Adipocyte (in vitro differentiated cells): ENCODE measurements around the gene CFAP70.
A peak's percentile ranks its signal among the peaks of the same experiment; 100 is the strongest.
"Not testable (repeated sequence)": the region's sequence is repeated elsewhere in the genome, so short reads cannot be mapped to it uniquely, and the experiment has no call there.

Experiments
- DNase-seq: peaks from one replicate; pipeline ENCODE4 v3.0.0-alpha.2; 2015; ENCODE audit warnings: low read depth
- H3K27me3 ChIP-seq: replicated peaks from 2 replicates; pipeline ENCODE4 v1.7.0; 2013; ENCODE audit warnings: mild to moderate bottlenecking, low read length, moderate library complexity; ENCODE audit not compliant: control insufficient read depth, insufficient read depth
- H3K36me3 ChIP-seq: 2 replicates; pipeline ENCODE4 v1.7.0; 2013; ENCODE audit warnings: low read length, mild to moderate bottlenecking, moderate library complexity; ENCODE audit not compliant: control insufficient read depth, insufficient read depth, severe bottlenecking
- H3K4me1 ChIP-seq: 2 replicates; pipeline ENCODE4 v1.7.0; 2013; ENCODE audit warnings: mild to moderate bottlenecking, low read length, moderate library complexity; ENCODE audit not compliant: control insufficient read depth, insufficient read depth
- H3K4me3 ChIP-seq: 2 replicates; pipeline ENCODE4 v1.7.0; 2013; ENCODE audit warnings: mild to moderate bottlenecking, low read length, moderate library complexity
- H3K9ac ChIP-seq: 2 replicates; pipeline ENCODE4 v1.7.0; 2013; ENCODE audit warnings: mild to moderate bottlenecking, low read length, moderate library complexity
- H3K9me3 ChIP-seq: 2 replicates; pipeline ENCODE4 v1.7.0; 2013; ENCODE audit warnings: mild to moderate bottlenecking, low read length, moderate library complexity; ENCODE audit not compliant: control insufficient read depth

Gene CFAP70

DNA sequence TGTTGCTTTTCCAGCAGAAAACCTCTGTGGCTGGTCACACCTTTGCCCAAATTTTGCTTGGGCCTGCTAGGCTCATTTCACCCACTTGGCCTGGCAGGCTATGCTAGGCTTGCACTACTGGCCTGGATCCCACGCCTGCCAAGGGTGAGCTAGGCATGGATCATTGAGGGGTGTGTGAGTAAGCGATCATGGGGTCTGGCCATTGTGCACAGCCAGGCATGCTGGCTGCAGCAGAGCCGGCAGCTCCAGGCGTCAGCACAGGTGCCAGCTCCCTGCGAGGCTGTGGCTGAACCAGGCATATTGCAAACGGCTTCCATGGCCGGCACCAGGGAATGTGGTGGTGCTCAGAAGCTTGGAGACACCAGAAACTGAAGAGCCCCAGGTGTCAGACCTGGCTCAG lies 19.2 kb downstream of the CFAP70 start:
- Histone ChIP-seq H3K4me1 (peaks cover 14% of the 10 kb centered on the region), H3K9me3 (no peaks in the 10 kb centered on the region), H3K27me3 (no peaks in the 10 kb centered on the region), H3K4me3 (no peak overlapping the region), H3K9ac (peak overlapping the region; percentile 16), H3K36me3 (no peaks in the 10 kb centered on the region)
- no peak for DNase-seq

DNA sequence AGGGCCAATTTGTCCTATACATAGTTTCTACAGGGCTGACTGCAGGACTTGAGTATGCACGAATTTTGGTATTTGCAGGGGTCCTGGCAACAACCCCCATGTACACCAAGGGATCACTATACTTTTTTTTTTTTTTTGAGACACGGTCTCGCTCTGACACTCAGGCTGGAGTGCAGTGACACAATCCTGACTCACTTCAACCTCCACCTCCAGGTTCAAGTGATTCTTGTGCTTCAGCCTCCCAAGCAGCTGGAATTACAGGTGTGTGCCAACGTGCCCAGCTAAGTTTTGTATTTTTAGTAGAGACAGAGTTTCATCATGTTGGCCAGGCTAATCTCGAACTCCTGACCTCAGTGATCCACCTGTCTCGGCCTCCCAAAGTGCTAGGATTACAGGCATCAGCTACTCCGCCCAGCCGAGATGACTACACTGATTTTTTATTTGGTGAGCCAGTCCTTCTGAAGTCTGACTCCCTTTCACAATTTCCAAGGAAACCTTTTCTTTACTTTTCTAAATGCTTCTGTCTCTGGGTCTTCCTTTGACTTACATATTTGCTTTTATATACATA lies 19.8 kb downstream of the CFAP70 start:
- peak overlapping the region; percentile 28 for H3K9ac ChIP-seq
- H3K4me1 ChIP-seq, result peaks cover 14% of the 10 kb centered on the region
- no peak overlapping the region for H3K4me3 ChIP-seq
- H3K36me3 ChIP-seq, result no peaks in the 10 kb centered on the region
- no peaks in the 10 kb centered on the region for H3K27me3 ChIP-seq
- no peaks in the 10 kb centered on the region for H3K9me3 ChIP-seq
- DNase-seq, result no peak

DNA sequence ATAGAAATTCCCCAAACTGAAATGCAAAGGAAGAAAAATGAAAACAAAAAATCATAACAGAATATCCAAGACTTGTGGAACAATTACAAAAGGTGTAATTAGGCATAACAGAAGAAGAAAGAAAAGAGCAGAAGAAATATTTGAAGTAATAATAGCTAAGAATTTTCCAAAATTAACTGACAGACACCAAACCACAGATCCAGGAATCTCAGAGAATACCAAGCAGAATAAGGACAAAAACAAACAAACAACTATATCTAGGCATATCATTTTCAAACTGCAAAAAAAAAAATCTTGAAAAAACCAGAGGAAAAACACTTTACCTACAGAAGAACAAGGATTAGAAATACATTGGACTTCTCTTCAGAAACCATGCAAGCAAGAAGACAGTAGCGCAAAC lies 25.5 kb downstream of the CFAP70 start:
- Histone ChIP-seq H3K4me3 (no peak overlapping the region), H3K27me3 (no peaks in the 10 kb centered on the region), H3K9me3 (no peaks in the 10 kb centered on the region), H3K9ac (no peak overlapping the region), H3K36me3 (no peaks in the 10 kb centered on the region), H3K4me1 (no peaks in the 10 kb centered on the region)
- DNase-seq, result no peak

DNA sequence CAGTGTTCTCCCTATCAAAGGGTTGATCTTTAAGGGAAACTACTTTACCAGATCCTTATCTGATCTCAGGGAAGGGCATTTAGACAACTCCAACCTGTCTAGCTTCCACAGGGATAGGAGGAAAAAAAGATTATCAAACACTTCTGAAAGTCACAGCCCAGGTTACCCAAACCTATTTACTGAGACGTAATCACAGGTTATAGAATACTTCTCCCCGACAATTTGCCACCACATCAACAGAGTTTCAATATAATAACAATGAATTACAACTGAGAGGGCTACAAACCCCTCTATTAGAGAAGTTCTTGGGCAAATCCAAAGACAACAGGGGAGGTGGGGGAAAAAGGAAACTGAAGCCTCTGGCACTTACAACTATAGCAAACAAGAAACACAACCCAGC lies 26.3 kb downstream of the CFAP70 start:
- Histone ChIP-seq H3K4me1 (no peaks in the 10 kb centered on the region), H3K4me3 (no peak overlapping the region), H3K9ac (no peak overlapping the region), H3K36me3 (no peaks in the 10 kb centered on the region), H3K9me3 (no peaks in the 10 kb centered on the region), H3K27me3 (no peaks in the 10 kb centered on the region)
- DNase-seq, result no peak

DNA sequence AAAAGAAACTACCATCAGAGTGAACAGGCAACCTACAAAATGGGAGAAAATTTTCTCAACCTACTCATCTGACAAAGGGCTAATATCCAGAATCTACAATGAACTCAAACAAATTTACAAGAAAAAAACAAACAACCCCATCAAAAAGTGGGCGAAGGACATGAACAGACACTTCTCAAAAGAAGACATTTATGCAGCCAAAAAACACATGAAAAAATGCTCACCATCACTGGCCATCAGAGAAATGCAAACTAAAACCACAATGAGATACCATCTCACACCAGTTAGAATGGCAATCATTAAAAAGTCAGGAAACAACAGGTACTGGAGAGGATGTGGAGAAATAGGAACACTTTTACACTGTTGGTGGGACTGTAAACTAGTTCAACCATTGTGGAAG lies 30.1 kb downstream of the CFAP70 start:
- H3K9me3 ChIP-seq, DNase-seq: not testable (repeated sequence)

DNA sequence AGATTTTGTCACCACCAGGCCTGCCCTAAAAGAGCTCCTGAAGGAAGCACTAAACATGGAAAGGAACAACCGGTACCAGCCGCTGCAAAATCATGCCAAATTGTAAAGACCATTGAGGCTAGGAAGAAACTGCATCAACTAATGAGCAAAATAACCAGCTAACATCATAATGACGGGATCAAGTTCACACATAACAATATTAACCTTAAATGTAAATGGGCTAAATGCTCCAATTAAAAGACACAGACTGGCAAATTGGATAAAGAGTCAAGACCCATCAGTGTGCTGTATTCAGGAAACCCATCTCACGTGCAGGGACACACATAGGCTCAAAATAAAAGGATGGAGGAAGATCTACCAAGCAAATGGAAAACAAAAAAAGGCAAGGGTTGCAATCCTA lies 33.4 kb downstream of the CFAP70 start:
- H3K4me3 ChIP-seq, DNase-seq, H3K36me3 ChIP-seq, H3K9ac ChIP-seq, H3K27me3 ChIP-seq, H3K4me1 ChIP-seq, H3K9me3 ChIP-seq: not testable (repeated sequence)

More for the DNA sequence above, 30.1 kb downstream of the CFAP70 start:
- H3K27me3 ChIP-seq, H3K9ac ChIP-seq, H3K36me3 ChIP-seq, H3K4me1 ChIP-seq, H3K4me3 ChIP-seq: not testable (repeated sequence)

DNA sequence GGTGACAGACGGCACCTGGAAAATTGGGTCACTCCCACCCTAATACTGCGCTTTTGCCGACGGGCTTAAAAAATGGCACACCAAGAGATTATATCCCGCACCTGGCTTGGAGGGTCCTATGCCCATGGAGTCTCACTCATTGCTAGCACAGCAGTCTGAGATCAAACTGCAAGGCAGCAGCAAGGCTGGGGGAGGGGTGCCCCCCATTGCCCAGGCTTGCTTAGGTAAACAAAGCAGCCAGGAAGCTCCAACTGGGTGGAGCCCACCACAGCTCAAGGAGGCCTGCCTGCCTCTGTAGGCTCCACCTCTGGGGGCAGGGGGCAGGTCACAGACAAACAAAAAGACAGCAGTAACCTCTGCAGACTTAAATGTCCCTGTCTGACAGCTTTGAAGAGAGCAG lies 35.1 kb downstream of the CFAP70 start:
- not testable (repeated sequence) for H3K4me1 ChIP-seq, H3K36me3 ChIP-seq, H3K27me3 ChIP-seq, H3K4me3 ChIP-seq, DNase-seq, H3K9ac ChIP-seq, H3K9me3 ChIP-seq

DNA sequence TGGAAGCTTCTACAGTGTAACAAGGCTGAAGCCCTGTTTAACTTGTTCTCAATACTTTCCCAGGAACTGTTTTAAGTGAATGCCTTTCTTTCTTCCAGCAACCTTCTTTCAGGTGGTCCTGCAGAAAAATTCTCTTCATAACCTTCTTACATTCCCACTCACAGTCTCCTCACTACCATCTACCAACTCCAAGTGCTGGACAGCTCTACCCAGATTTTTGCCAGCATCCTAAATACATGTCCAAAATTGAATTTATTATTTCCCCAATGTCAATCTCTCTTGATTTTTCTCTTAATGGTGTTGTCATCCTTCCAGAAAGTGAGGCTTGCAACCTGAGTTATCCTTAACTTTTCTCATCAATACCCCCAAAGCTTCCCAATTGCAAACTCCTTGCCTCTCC lies 48.2 kb downstream of the CFAP70 start:
- H3K4me3 ChIP-seq, result no peak overlapping the region
- H3K27me3 ChIP-seq, result no peaks in the 10 kb centered on the region
- H3K36me3 ChIP-seq, result peaks cover 7% of the 10 kb centered on the region
- peaks cover 22% of the 10 kb centered on the region for H3K9me3 ChIP-seq
- peak; percentile 0 for DNase-seq
- no peaks in the 10 kb centered on the region for H3K4me1 ChIP-seq
- no peak overlapping the region for H3K9ac ChIP-seq

DNA sequence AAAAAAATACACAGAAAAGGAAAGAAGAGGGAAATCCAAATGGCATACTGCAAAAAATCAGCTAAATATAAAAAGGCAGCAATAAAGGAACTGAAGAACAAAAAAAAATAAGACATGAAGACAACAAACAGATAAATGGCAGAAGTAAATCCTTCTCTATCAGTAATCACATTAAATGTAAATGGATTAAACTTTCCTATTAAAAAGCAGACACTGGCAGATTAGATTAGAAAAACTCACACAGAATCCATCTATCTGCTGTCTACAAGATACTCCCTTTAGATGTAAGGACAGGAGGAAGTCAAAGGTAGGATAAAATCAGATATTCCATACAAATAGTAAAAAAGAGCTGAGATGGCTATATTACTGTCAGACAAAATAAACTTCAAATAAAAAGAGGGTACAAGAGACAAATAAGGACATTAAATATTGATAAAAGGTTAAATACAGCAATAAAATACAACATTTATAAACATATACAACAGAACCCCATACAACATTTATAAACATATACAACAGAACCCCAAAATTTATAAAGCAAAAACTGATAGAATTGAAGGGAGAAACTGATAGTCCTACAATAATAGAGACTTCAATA lies 51.4 kb downstream of the CFAP70 start:
- Histone ChIP-seq H3K36me3 (peaks cover 7% of the 10 kb centered on the region), H3K9me3 (peaks cover 23% of the 10 kb centered on the region), H3K27me3 (no peaks in the 10 kb centered on the region), H3K9ac (no peak overlapping the region), H3K4me1 (no peaks in the 10 kb centered on the region), H3K4me3 (no peak overlapping the region)
- no peak for DNase-seq

DNA sequence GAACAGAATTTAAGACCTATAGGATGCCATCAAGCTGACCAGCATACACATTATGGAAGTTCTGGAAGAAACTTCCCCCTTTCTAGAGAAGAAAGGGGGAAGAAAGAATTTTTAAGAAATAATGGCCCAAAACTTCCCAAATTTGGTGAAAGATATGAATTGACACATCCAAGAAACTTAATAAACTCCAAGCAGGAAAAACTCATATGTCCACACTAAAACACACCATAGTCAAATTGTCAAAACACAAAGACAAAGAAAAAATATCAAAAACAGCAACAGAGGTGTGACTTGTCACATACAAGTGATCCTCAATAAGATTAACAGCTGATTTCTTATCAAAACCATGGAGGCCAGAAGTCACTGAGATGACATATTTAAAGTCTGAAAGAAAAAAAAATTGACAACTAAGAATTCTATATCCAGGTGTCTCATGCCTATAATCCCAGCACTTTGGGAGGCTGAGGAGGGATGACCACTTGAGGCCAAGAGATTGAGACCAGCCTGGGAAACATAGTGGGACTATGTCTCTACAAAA lies 52.4 kb downstream of the CFAP70 start:
- Histone ChIP-seq H3K4me3 (peak overlapping the region; percentile 13), H3K9me3 (peaks cover 23% of the 10 kb centered on the region), H3K27me3 (no peaks in the 10 kb centered on the region), H3K4me1 (no peaks in the 10 kb centered on the region), H3K9ac (no peak overlapping the region), H3K36me3 (peaks cover 7% of the 10 kb centered on the region)
- no peak for DNase-seq

DNA sequence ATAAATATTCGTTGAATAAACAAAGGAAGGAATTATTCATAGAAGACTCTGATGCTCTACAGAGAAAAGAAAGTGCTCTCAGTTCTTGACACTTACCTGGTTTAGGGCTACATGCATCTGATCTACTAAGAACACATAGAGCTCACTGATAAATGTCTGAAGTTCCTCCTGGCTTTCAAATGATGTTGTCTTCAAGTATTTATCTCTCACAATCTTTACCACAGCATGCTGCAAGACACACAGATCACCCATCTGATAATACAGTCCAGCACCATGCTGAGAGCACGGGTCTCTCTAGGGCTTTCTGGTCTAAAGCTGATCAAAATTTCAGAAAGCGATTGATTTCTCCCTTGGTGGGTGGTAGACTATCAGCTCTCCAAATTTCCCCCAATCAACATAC lies 61.7 kb downstream of the CFAP70 start:
- Histone ChIP-seq H3K27me3 (no peaks in the 10 kb centered on the region), H3K9me3 (no peaks in the 10 kb centered on the region), H3K36me3 (no peaks in the 10 kb centered on the region), H3K9ac (no peak overlapping the region), H3K4me3 (no peak overlapping the region), H3K4me1 (no peaks in the 10 kb centered on the region)
- no peak for DNase-seq

DNA sequence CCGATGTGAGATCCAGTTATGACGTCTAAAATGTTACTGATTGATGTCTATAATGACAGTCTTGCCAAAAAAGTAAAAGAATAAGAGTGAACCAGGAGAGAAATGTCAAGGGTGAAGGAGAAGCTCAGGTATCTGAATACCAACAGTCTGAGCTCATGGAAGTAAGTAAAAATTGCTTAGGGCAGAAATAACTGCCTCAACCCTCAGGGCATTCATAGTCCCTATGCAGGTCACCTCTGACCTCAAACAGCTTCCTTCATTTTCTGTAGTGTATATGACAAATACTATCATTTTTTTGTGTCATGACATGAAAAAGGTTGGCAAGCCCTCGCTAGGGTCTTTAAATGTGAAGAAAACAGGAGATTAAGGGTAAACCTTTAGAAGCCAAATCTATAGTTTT lies 65.2 kb downstream of the CFAP70 start:
- no peak for DNase-seq
- peaks cover 5% of the 10 kb centered on the region for H3K9me3 ChIP-seq

More for the DNA sequence above, 65.2 kb downstream of the CFAP70 start:
- Histone ChIP-seq H3K9ac (no peak overlapping the region), H3K4me3 (no peak overlapping the region), H3K36me3 (peaks cover 7% of the 10 kb centered on the region), H3K4me1 (no peaks in the 10 kb centered on the region), H3K27me3 (no peaks in the 10 kb centered on the region)
